ENCODE data around the gene ANKRD35. TPM values are rescaled to one million over a fixed set of nuclear protein-coding genes. Genes with fewer than 3 reads are reported as not detected.

ANKRD35 gene
- total and polyA plus RNA-seq, 2 experiments from 2014 or later: 3.6 to 5.6 TPM

GRCh38 chr1:145889722-145890121 lies 4.1 kb upstream of the ANKRD35 start:
- H2AFZ ChIP-seq: no peak overlapping the region
- no peaks in the 10 kb centered on the region for H3K36me3 Mint-ChIP-seq (ENCODE audit: low read depth)
- no peak for DNase-seq (ENCODE audit: low spot score)

More at GRCh38 chr1:145889722-145890121, 4.1 kb upstream of the ANKRD35 start:
- Mint-ChIP-seq H3K9me3 (no peaks in the 10 kb centered on the region), H3K4me3 (no peak overlapping the region), H3K27ac (no peak overlapping the region), H3K27me3 (ENCODE audit: insufficient read depth, low read depth, poor library complexity) (peaks cover 14% of the 10 kb centered on the region), H3K4me1 (peaks cover 26% of the 10 kb centered on the region; the same call in 2 of the 3 replicates)
- H3F3A ChIP-seq (replicated peaks; ENCODE audit: low read depth): no peaks in the 10 kb centered on the region
- H3K27ac ChIP-seq (ENCODE audit: low read depth): no peak overlapping the region
- H3K36me3 ChIP-seq (ENCODE audit: insufficient read depth): no peaks in the 10 kb centered on the region
- no peaks in the 10 kb centered on the region for H3K9me2 ChIP-seq (ENCODE audit: insufficient read depth)
- TF ChIP-seq, protein P1, sequence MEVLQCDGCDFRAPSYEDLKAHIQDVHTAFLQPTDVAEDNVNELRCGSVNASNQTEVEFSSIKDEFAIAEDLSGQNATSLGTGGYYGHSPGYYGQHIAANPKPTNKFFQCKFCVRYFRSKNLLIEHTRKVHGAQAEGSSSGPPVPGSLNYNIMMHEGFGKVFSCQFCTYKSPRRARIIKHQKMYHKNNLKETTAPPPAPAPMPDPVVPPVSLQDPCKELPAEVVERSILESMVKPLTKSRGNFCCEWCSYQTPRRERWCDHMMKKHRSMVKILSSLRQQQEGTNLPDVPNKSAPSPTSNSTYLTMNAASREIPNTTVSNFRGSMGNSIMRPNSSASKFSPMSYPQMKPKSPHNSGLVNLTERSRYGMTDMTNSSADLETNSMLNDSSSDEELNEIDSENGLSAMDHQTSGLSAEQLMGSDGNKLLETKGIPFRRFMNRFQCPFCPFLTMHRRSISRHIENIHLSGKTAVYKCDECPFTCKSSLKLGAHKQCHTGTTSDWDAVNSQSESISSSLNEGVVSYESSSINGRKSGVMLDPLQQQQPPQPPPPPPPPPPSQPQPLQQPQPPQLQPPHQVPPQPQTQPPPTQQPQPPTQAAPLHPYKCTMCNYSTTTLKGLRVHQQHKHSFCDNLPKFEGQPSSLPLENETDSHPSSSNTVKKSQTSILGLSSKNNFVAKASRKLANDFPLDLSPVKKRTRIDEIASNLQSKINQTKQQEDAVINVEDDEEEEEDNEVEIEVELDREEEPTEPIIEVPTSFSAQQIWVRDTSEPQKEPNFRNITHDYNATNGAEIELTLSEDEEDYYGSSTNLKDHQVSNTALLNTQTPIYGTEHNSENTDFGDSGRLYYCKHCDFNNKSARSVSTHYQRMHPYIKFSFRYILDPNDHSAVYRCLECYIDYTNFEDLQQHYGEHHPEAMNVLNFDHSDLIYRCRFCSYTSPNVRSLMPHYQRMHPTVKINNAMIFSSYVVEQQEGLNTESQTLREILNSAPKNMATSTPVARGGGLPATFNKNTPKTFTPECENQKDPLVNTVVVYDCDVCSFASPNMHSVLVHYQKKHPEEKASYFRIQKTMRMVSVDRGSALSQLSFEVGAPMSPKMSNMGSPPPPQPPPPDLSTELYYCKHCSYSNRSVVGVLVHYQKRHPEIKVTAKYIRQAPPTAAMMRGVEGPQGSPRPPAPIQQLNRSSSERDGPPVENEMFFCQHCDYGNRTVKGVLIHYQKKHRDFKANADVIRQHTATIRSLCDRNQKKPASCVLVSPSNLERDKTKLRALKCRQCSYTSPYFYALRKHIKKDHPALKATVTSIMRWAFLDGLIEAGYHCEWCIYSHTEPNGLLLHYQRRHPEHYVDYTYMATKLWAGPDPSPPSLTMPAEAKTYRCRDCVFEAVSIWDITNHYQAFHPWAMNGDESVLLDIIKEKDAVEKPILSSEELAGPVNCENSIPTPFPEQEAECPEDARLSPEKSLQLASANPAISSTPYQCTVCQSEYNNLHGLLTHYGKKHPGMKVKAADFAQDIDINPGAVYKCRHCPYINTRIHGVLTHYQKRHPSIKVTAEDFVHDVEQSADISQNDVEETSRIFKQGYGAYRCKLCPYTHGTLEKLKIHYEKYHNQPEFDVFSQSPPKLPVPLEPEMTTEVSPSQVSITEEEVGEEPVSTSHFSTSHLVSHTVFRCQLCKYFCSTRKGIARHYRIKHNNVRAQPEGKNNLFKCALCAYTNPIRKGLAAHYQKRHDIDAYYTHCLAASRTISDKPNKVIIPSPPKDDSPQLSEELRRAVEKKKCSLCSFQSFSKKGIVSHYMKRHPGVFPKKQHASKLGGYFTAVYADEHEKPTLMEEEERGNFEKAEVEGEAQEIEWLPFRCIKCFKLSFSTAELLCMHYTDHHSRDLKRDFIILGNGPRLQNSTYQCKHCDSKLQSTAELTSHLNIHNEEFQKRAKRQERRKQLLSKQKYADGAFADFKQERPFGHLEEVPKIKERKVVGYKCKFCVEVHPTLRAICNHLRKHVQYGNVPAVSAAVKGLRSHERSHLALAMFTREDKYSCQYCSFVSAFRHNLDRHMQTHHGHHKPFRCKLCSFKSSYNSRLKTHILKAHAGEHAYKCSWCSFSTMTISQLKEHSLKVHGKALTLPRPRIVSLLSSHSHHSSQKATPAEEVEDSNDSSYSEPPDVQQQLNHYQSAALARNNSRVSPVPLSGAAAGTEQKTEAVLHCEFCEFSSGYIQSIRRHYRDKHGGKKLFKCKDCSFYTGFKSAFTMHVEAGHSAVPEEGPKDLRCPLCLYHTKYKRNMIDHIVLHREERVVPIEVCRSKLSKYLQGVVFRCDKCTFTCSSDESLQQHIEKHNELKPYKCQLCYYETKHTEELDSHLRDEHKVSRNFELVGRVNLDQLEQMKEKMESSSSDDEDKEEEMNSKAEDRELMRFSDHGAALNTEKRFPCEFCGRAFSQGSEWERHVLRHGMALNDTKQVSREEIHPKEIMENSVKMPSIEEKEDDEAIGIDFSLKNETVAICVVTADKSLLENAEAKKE (CRISPR knock-in tag; IDR thresholded peaks at IDR 0.05): no peak
- no peak for TF ChIP-seq ZNF331 (CRISPR knock-in tag; IDR thresholded peaks at IDR 0.05; ENCODE audit: low read depth)
- TF ChIP-seq, protein P2, sequence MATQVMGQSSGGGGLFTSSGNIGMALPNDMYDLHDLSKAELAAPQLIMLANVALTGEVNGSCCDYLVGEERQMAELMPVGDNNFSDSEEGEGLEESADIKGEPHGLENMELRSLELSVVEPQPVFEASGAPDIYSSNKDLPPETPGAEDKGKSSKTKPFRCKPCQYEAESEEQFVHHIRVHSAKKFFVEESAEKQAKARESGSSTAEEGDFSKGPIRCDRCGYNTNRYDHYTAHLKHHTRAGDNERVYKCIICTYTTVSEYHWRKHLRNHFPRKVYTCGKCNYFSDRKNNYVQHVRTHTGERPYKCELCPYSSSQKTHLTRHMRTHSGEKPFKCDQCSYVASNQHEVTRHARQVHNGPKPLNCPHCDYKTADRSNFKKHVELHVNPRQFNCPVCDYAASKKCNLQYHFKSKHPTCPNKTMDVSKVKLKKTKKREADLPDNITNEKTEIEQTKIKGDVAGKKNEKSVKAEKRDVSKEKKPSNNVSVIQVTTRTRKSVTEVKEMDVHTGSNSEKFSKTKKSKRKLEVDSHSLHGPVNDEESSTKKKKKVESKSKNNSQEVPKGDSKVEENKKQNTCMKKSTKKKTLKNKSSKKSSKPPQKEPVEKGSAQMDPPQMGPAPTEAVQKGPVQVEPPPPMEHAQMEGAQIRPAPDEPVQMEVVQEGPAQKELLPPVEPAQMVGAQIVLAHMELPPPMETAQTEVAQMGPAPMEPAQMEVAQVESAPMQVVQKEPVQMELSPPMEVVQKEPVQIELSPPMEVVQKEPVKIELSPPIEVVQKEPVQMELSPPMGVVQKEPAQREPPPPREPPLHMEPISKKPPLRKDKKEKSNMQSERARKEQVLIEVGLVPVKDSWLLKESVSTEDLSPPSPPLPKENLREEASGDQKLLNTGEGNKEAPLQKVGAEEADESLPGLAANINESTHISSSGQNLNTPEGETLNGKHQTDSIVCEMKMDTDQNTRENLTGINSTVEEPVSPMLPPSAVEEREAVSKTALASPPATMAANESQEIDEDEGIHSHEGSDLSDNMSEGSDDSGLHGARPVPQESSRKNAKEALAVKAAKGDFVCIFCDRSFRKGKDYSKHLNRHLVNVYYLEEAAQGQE (IDR thresholded peaks at IDR 0.05; ENCODE audit: unreplicated experiment): no peak
- no peak for TF ChIP-seq POLR2AphosphoS5 (IDR thresholded peaks at IDR 0.05; ENCODE audit: low read depth)
- TF ChIP-seq ZNF114 (CRISPR knock-in tag; IDR thresholded peaks at IDR 0.05): no peak
- no peak for TF ChIP-seq CTCF (conservative IDR thresholded peaks at IDR 0.05; ENCODE audit: low read depth in 2 of 2)
- no peak for TF ChIP-seq STAT1 (IDR thresholded peaks at IDR 0.05; ENCODE audit: unreplicated experiment)
- no peak for TF ChIP-seq ETS1 (IDR thresholded peaks at IDR 0.05)
- no peak for TF ChIP-seq EZH2phosphoT487 (IDR thresholded peaks at IDR 0.05; ENCODE audit: unreplicated experiment)
- TF ChIP-seq CREB1 (CRISPR knock-in tag; IDR thresholded peaks at IDR 0.05; ENCODE audit: low read depth): no peak
- no peak for TF ChIP-seq NANOG (IDR thresholded peaks at IDR 0.05; ENCODE audit: borderline replicate concordance)
- TF ChIP-seq JUNB (IDR thresholded peaks at IDR 0.05; ENCODE audit: unreplicated experiment): no peak
- no peak for TF ChIP-seq EZH2 (IDR thresholded peaks at IDR 0.05; ENCODE audit: low read depth, unreplicated experiment)
- no peak for ATAC-seq
- H3K27me3 ChIP-seq (ENCODE audit: insufficient read depth): peaks cover 14% of the 10 kb centered on the region
- no peak overlapping the region for H3K4me2 ChIP-seq
- H3K79me2 ChIP-seq (replicated peaks; ENCODE audit: insufficient read depth): no peaks in the 10 kb centered on the region
- H3K4me1 ChIP-seq (ENCODE audit: insufficient read depth): peaks cover 15% of the 10 kb centered on the region; the same call in 1 of the 2 replicates
- H3K4me3 ChIP-seq: no peak overlapping the region
- H4K20me1 ChIP-seq (replicated peaks; ENCODE audit: insufficient read depth): no peaks in the 10 kb centered on the region
